Measurements from ENCODE around the gene WWOX. TPM values are rescaled to one million over a fixed set of nuclear protein-coding genes. Genes with fewer than 3 reads are reported as not detected.

The WWOX gene
- total and polyA plus RNA-seq, 2 donors (not counting 3 experiments of a cell fraction or from before 2014, with no cell fraction given) = 6.2 to 12.5 TPM

DNA sequence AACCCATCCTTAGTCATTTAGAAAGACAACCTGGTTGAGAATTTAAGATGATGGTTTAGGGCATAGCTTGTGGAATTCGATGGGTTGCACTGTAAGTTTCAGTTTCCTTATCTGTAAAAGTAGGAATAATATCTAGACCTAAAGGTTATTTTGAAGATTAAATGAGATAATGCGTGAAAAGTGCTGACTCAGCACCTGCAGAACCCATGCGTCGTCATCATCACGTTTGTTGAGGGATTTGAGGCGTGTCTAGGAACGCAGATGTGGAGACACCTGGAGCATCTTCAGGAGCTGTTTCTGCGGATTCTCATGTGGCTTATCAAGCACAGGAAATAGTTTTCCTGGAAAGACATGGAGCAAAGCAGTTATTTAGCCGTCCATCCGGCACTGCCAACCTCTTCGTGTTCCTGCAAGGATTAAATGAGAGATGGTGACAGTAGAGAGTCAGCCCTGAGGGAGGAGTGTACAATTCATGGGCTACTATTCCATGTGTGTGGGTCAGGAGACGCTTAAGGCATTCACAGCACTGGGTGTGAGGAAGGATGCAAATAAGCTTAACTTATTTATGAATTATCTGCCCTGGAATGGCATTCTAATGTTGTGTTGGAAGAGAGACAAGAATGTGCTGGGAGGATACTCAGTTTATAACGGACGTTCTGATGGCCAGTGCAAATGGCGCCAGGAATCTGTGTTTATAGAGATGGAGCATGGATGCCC lies 965.0 kb downstream of the WWOX start:
- BruUV-seq (replicated peaks) = no TSS peak
- dilution Hi-C loops (cut with MboI; ENCODE audit: extremely low pct_ligation_motif_present, low sequenced_read_pairs) = no loop called here
- H3K27me3 ChIP-seq (ENCODE audit: control insufficient read depth in 2 of 2, insufficient read depth in 2 of 2, low read length in 2 of 2) = no peaks in the 10 kb centered on the region

More for the DNA sequence above, 965.0 kb downstream of the WWOX start:
- POLR2A ChIA-PET = no interaction called here
- H3K4me2 ChIP-seq (ENCODE audit: insufficient read depth, low read length) = no peak overlapping the region
- no peaks in the 10 kb centered on the region for H4K20me1 ChIP-seq (replicated peaks; ENCODE audit: control insufficient read depth, extremely low read depth, insufficient read depth, low read length)
- no peak overlapping the region for H3K4me3 ChIP-seq (replicated peaks in 1 of 3; ENCODE audit: insufficient read depth in 1 of 3, low read depth in 1 of 3, low read length in 3 of 3)
- H3K9me3 ChIP-seq (replicated peaks; ENCODE audit: control insufficient read depth, insufficient read depth, low read length) = peaks cover 2% of the 10 kb centered on the region
- CTCF ChIA-PET = no interaction called here
- H3K9ac ChIP-seq (replicated peaks; ENCODE audit: extremely low read depth, insufficient read depth, low read length) = no peak overlapping the region
- H2AFZ ChIP-seq (ENCODE audit: low read depth, low read length) = no peak overlapping the region
- DNase-seq (ENCODE audit: low read depth, low spot score) (no peak), FAIRE-seq (no peak)
- no peaks in the 10 kb centered on the region for H3K36me3 ChIP-seq (ENCODE audit: control insufficient read depth in 2 of 2, extremely low read depth in 1 of 2, insufficient read depth in 2 of 2, low read length in 2 of 2)
- H3K4me1 ChIP-seq (ENCODE audit: control insufficient read depth, extremely low read depth, insufficient read depth, low read length) = no peaks in the 10 kb centered on the region
- no peaks in the 10 kb centered on the region for H3K79me2 ChIP-seq (ENCODE audit: control insufficient read depth, insufficient read depth, low read length)
- no peaks in the 10 kb centered on the region for H3K9me1 ChIP-seq (replicated peaks; ENCODE audit: control insufficient read depth, extremely low read depth, insufficient read depth, low read length)
- TF ChIP-seq, protein P1, sequence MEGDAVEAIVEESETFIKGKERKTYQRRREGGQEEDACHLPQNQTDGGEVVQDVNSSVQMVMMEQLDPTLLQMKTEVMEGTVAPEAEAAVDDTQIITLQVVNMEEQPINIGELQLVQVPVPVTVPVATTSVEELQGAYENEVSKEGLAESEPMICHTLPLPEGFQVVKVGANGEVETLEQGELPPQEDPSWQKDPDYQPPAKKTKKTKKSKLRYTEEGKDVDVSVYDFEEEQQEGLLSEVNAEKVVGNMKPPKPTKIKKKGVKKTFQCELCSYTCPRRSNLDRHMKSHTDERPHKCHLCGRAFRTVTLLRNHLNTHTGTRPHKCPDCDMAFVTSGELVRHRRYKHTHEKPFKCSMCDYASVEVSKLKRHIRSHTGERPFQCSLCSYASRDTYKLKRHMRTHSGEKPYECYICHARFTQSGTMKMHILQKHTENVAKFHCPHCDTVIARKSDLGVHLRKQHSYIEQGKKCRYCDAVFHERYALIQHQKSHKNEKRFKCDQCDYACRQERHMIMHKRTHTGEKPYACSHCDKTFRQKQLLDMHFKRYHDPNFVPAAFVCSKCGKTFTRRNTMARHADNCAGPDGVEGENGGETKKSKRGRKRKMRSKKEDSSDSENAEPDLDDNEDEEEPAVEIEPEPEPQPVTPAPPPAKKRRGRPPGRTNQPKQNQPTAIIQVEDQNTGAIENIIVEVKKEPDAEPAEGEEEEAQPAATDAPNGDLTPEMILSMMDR (IDR thresholded peaks at IDR 0.05; ENCODE audit: extremely low read depth in 1 of 2, insufficient read depth in 1 of 2, low read depth in 1 of 2, low read length in 2 of 2) = no peak
- no peak for TF ChIP-seq MYC (IDR thresholded peaks at IDR 0.05; ENCODE audit: low read depth, low read length)
- no peak for TF ChIP-seq GATA2 (IDR thresholded peaks at IDR 0.05; ENCODE audit: insufficient read depth, insufficient read length, low read depth, low read length)
- no peak for TF ChIP-seq POLR2AphosphoS5 (IDR thresholded peaks at IDR 0.05; ENCODE audit: insufficient read depth, low read depth, low read length)
- TF ChIP-seq EZH2 (IDR thresholded peaks at IDR 0.05; ENCODE audit: borderline replicate concordance, low read depth, low read length, severe bottlenecking) = no peak
- TF ChIP-seq, protein P2, sequence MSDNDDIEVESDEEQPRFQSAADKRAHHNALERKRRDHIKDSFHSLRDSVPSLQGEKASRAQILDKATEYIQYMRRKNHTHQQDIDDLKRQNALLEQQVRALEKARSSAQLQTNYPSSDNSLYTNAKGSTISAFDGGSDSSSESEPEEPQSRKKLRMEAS (IDR thresholded peaks at IDR 0.05; ENCODE audit: insufficient read depth, insufficient read length) = no peak
- TF ChIP-seq FOS (IDR thresholded peaks at IDR 0.05; ENCODE audit: borderline replicate concordance, insufficient read depth, low read length) = no peak
- no peak for TF ChIP-seq JUN (IDR thresholded peaks at IDR 0.05; ENCODE audit: borderline replicate concordance, insufficient read depth, insufficient read length, low read depth)
- no peak for TF ChIP-seq POLR2A (IDR thresholded peaks at IDR 0.05; ENCODE audit: low read depth, low read length)
- intact Hi-C loops (cut with micrococcal nuclease) = no loop called here
- no peak overlapping the region for H3K27ac ChIP-seq (ENCODE audit: insufficient read depth, low read depth, low read length)
